ENCODE measurements around the gene PITPNC1. TPM values are rescaled to one million over a fixed set of nuclear protein-coding genes. Genes with fewer than 3 reads are reported as not detected.

Gene PITPNC1
- total RNA-seq, 1 donor from 2014 or later: 19.3 TPM

GRCh38 chr17:67411397-67411796 is 34.3 kb downstream of the PITPNC1 start:
- TF ChIP-seq CTCF (IDR thresholded peaks at IDR 0.05): no peak
- CTCF ChIA-PET: no interaction called here
- no peak overlapping the region for H3K4me3 Mint-ChIP-seq

GRCh38 chr17:67412032-67412431 is 35.0 kb downstream of the PITPNC1 start:
- Mint-ChIP-seq H3K4me1 (no peaks in the 10 kb centered on the region), H3K4me3 (no peak overlapping the region), H3K36me3 (ENCODE audit: low read depth) (no peaks in the 10 kb centered on the region), H3K9me3 (peaks cover 3% of the 10 kb centered on the region), H3K27me3 (no peaks in the 10 kb centered on the region), H3K27ac (no peak overlapping the region)
- ATAC-seq (ENCODE audit: low read depth): no peak
- intact Hi-C loops (cut with micrococcal nuclease): no loop called here
- ChIA-PET CTCF (no interaction called here), POLR2A (interaction anchor here (0.6 kb wide), 1 partner anchor 16 kb away, joined by 4 read pairs; no protein-coding TSS in a partner anchor)
- TF ChIP-seq CTCF (IDR thresholded peaks at IDR 0.05): no peak
- no peak for DNase-seq

More at GRCh38 chr17:67411397-67411796, 34.3 kb downstream of the PITPNC1 start:
- POLR2A ChIA-PET: no interaction called here
- no peaks in the 10 kb centered on the region for H3K36me3 Mint-ChIP-seq (ENCODE audit: low read depth)
- ATAC-seq (ENCODE audit: low read depth) (no peak), DNase-seq (no peak)
- no peaks in the 10 kb centered on the region for H3K4me1 Mint-ChIP-seq
- H3K9me3 Mint-ChIP-seq: peaks cover 3% of the 10 kb centered on the region
- no peaks in the 10 kb centered on the region for H3K27me3 Mint-ChIP-seq
- no peak overlapping the region for H3K27ac Mint-ChIP-seq
- intact Hi-C loops (cut with micrococcal nuclease): no loop called here

- Mint-ChIP-seq H3K27ac (no peak overlapping the region), H3K4me3 (no peak overlapping the region), H3K9me3 (peaks cover 3% of the 10 kb centered on the region), H3K27me3 (no peaks in the 10 kb centered on the region), H3K4me1 (no peaks in the 10 kb centered on the region), H3K36me3 (ENCODE audit: low read depth) (no peaks in the 10 kb centered on the region)
- ATAC-seq (ENCODE audit: low read depth) (no peak), DNase-seq (no peak)
- ChIA-PET CTCF (no interaction called here), POLR2A (no interaction called here)
- no peak for TF ChIP-seq CTCF (IDR thresholded peaks at IDR 0.05)
- intact Hi-C loops (cut with micrococcal nuclease): no loop called here
These were observed 35.9 kb downstream of the PITPNC1 start for GRCh38 chr17:67412941-67413340.

GRCh38 chr17:67413388-67413787 is 36.3 kb downstream of the PITPNC1 start:
- Mint-ChIP-seq H3K4me1 (no peaks in the 10 kb centered on the region), H3K27me3 (no peaks in the 10 kb centered on the region), H3K27ac (no peak overlapping the region), H3K4me3 (no peak overlapping the region), H3K9me3 (peaks cover 3% of the 10 kb centered on the region), H3K36me3 (ENCODE audit: low read depth) (no peaks in the 10 kb centered on the region)
- no peak for TF ChIP-seq CTCF (IDR thresholded peaks at IDR 0.05)
- ChIA-PET CTCF (no interaction called here), POLR2A (no interaction called here)
- no peak for ATAC-seq (ENCODE audit: low read depth)
- no peak for DNase-seq
- intact Hi-C loops (cut with micrococcal nuclease): no loop called here

- H3K9me3 Mint-ChIP-seq: peaks cover 3% of the 10 kb centered on the region
- ATAC-seq (ENCODE audit: low read depth) (no peak), DNase-seq (no peak)
- peaks cover 2% of the 10 kb centered on the region for H3K4me1 Mint-ChIP-seq
- no peak for TF ChIP-seq CTCF (IDR thresholded peaks at IDR 0.05)
- H3K4me3 Mint-ChIP-seq: no peak overlapping the region
- intact Hi-C loops (cut with micrococcal nuclease): no loop called here
- no peak overlapping the region for H3K27ac Mint-ChIP-seq
- ChIA-PET CTCF (no interaction called here), POLR2A (no interaction called here)
- no peaks in the 10 kb centered on the region for H3K27me3 Mint-ChIP-seq
- H3K36me3 Mint-ChIP-seq (ENCODE audit: low read depth): no peaks in the 10 kb centered on the region
These were observed 37.0 kb downstream of the PITPNC1 start for GRCh38 chr17:67414130-67414529.
